ENCODE measurements around the gene SH3BP4.

Gene SH3BP4

GRCh38 chr2:234964631-234965461, 13.0 kb downstream of the SH3BP4 start:
- no peak for DNase-seq (ENCODE audit: low read depth in 3 of 3)

GRCh38 chr2:234966340-234966739, 14.5 kb downstream of the SH3BP4 start:
- no peak for DNase-seq (ENCODE audit: low read depth in 3 of 3)

GRCh38 chr2:234967201-234967869, 15.5 kb downstream of the SH3BP4 start:
- DNase-seq (ENCODE audit: low read depth in 3 of 3) = no peak

- DNase-seq (ENCODE audit: low read depth in 3 of 3) = no peak
Measured at GRCh38 chr2:234967870-234968208, 16.0 kb downstream of the SH3BP4 start.

GRCh38 chr2:234968631-234969305, 17.0 kb downstream of the SH3BP4 start:
- no peak for DNase-seq (ENCODE audit: low read depth in 3 of 3)

- no peak for DNase-seq (ENCODE audit: low read depth in 3 of 3)
Measured at GRCh38 chr2:234969306-234970098, 17.7 kb downstream of the SH3BP4 start.

- DNase-seq (ENCODE audit: low read depth in 3 of 3) = no peak
Measured at GRCh38 chr2:234970099-234970440, 18.3 kb downstream of the SH3BP4 start.

GRCh38 chr2:234970477-234970882, 18.7 kb downstream of the SH3BP4 start:
- no peak for DNase-seq (ENCODE audit: low read depth in 3 of 3)

- no peak for DNase-seq (ENCODE audit: low read depth in 3 of 3)
Measured at GRCh38 chr2:234971496-234971895, 19.7 kb downstream of the SH3BP4 start.

GRCh38 chr2:234973008-234973407, 21.2 kb downstream of the SH3BP4 start:
- no peak for DNase-seq (ENCODE audit: low read depth in 3 of 3)

- DNase-seq (ENCODE audit: low read depth in 3 of 3) = no peak
Measured at GRCh38 chr2:234974501-234975385, 22.9 kb downstream of the SH3BP4 start.

- no peak for DNase-seq (ENCODE audit: low read depth in 3 of 3)
Measured at GRCh38 chr2:234975611-234976010, 23.8 kb downstream of the SH3BP4 start.

GRCh38 chr2:234976479-234977227, 24.8 kb downstream of the SH3BP4 start:
- DNase-seq (ENCODE audit: low read depth in 3 of 3) = no peak

- DNase-seq (ENCODE audit: low read depth in 3 of 3) = no peak
Measured at GRCh38 chr2:234977228-234977679, 25.4 kb downstream of the SH3BP4 start.

- DNase-seq (ENCODE audit: low read depth in 3 of 3) = no peak
Measured at GRCh38 chr2:234978466-234979203, 26.8 kb downstream of the SH3BP4 start.

- no peak for DNase-seq (ENCODE audit: low read depth in 3 of 3)
Measured at GRCh38 chr2:234979204-234980167, 27.7 kb downstream of the SH3BP4 start.

GRCh38 chr2:234980451-234981187, 28.8 kb downstream of the SH3BP4 start:
- DNase-seq (ENCODE audit: low read depth in 3 of 3) = no peak

Data from stimulated activated CD4-positive, alpha-beta T cell treated with anti-CD3 and anti-CD28 coated beads, TNF-alpha, amount 100 ng/mL, for 24 hours (primary cell).